Upper lobe of left lung (tissue), 6 donors: ENCODE data around the gene PPP2R3B. TPM values are rescaled to one million over a fixed set of nuclear protein-coding genes. Genes with fewer than 3 reads are reported as not detected.

Experiments used
- ATAC-seq, 2 donors: fragments of 200-7000 bp; cut with Tn5 transposase; one replicate each; pipeline ENCODE4 v1.9.1; 2022; ENCODE audit warnings: mild to moderate bottlenecking in 2 of 2, moderate library complexity in 2 of 2; ENCODE audit not compliant: low FRiP score in 2 of 2
- DNase-seq, 2 donors: peaks; one replicate each; pipeline ENCODE4 v3.0.0-alpha.2; 2019 to 2020
- H3K27ac ChIP-seq, 4 donors: fragments of 200-600 bp; sonication (generic); one replicate each; pipeline ENCODE4 v1.5.1; 2016 to 2019
- H3K27me3 ChIP-seq, 4 donors: fragments of 200-600 bp; sonication (generic); one replicate each; pipeline ENCODE4 v1.5.1; 2017 to 2019
- H3K36me3 ChIP-seq, 4 donors: fragments of 200-600 bp; sonication (generic); one replicate each; pipeline ENCODE4 v1.5.1; 2016 to 2019
- H3K4me1 ChIP-seq, 4 donors: fragments of 200-600 bp; sonication (generic); one replicate each; pipeline ENCODE4 v1.5.1; 2018 to 2019
- H3K4me3 ChIP-seq, 4 donors: fragments of 200-600 bp; sonication (generic); one replicate each; pipeline ENCODE4 v1.5.1; 2017 to 2019; ENCODE audit warnings: mild to moderate bottlenecking in 2 of 4, moderate library complexity in 1 of 4
- H3K9me3 ChIP-seq, 4 donors: fragments of 200-600 bp; sonication (generic); one replicate each; pipeline ENCODE4 v1.5.1; 2018 to 2019
- CTCF ChIP-seq, 6 experiments: fragments of 450-650 bp in 4 of 6; fragments of 200-600 bp in 2 of 6; sonication (generic) in 2 of 6; IDR thresholded peaks; one replicate each; pipeline ENCODE4 v1.5.1; 2016 to 2019; ENCODE audit warnings: antibody characterized with exemption in 6 of 6
- EP300 ChIP-seq, 4 donors: sonication (generic); formaldehyde crosslinking; IDR thresholded peaks; one replicate each; pipeline ENCODE4 v1.5.1; 2017; ENCODE audit warnings: antibody characterized with exemption in 4 of 4, control low read depth in 2 of 4
- POLR2A ChIP-seq, 4 donors: fragments of 450-650 bp; IDR thresholded peaks; one replicate each; pipeline ENCODE4 v1.5.1; 2016 to 2017; ENCODE audit warnings: antibody characterized with exemption in 4 of 4, mild to moderate bottlenecking in 2 of 4
- POLR2AphosphoS5 ChIP-seq, 2 donors: sonication (generic); formaldehyde crosslinking; IDR thresholded peaks; one replicate each; pipeline ENCODE4 v1.5.1; 2017; ENCODE audit warnings: antibody characterized with exemption in 2 of 2
- WGBS, 2 donors: methylation state at CpG; one replicate each; pipeline ENCODE4 v1.1.5; 2017 to 2018; 5-methylcytosine and 5-hydroxymethylcytosine counted together
- total RNA-seq, 6 donors: library from RNA; depleted of rRNA in 4 of 6; stranded (reverse); fragments of >200 nt in 4 of 6; gene quantifications; one replicate each; pipeline versions ENCODE4 v1.1.0 to v1.2.1, GENCODE V29; 2016 to 2021
- donor health status: DM: no; HTN: no; CAD: no; lungs with moderate emphysema.
- donor health status: DM: no; HTN: yes; CAD: no; lungs with severe emphysema.

PPP2R3B gene
- total RNA-seq, 6 donors from 2014 or later = 8.7 to 72.3 (median 15.1) TPM

GRCh38 chrX:426881-427280 lies 40.2 kb upstream of the PPP2R3B start:
- Histone ChIP-seq H3K27ac (no peak overlapping the region), H3K4me1 (peaks cover 0 to 4% (median 2%) of the 10 kb centered on the region in 4 donors), H3K9me3 (no peaks in the 10 kb centered on the region), H3K4me3 (no peak overlapping the region), H3K27me3 (peaks cover 0 to 8% (median 3%) of the 10 kb centered on the region in 4 donors), H3K36me3 (no peaks in the 10 kb centered on the region)
- ATAC-seq (no peak), DNase-seq (no peak)
- 81% methylated on average over 11 to 14 of the region's 14 CpGs for WGBS, 2 donors
- TF ChIP-seq POLR2A (IDR thresholded peaks at IDR 0.05) = no peak
- TF ChIP-seq CTCF (IDR thresholded peaks at IDR 0.05) = no peak
- TF ChIP-seq POLR2AphosphoS5 (IDR thresholded peaks at IDR 0.05) = no peak
- TF ChIP-seq EP300 (IDR thresholded peaks at IDR 0.05) = no peak

DNA sequence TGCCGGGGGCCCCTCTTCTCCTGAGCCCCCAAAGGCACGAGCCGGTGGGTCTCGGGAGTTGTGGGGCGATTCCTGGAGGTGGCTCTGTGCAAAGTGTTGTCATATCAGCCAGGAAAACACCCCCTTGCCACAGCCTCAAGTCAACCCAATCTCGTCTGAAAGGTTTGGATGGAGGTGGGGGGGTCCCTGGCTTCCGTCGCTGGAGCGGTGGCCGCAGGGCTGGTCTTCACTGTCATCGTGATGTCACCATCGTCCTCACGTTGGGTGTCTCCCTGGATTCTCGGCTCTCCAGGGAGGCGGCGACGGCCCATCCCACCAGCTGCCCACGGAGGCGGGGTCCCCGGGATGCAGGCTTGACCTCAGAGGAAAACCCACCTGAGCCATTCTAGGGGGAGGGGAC lies 38.3 kb upstream of the PPP2R3B start:
- H3K27ac ChIP-seq = no peak overlapping the region
- TF ChIP-seq CTCF (IDR thresholded peaks at IDR 0.05) (no peak), POLR2A (IDR thresholded peaks at IDR 0.05) (no peak), EP300 (IDR thresholded peaks at IDR 0.05) (no peak), POLR2AphosphoS5 (IDR thresholded peaks at IDR 0.05) (no peak)
- no peak for ATAC-seq
- H3K27me3 ChIP-seq = peaks cover 0 to 8% (median 3%) of the 10 kb centered on the region in 4 donors
- H3K9me3 ChIP-seq = no peaks in the 10 kb centered on the region
- H3K4me1 ChIP-seq = peaks cover 0 to 4% (median 2%) of the 10 kb centered on the region in 4 donors
- no peaks in the 10 kb centered on the region for H3K36me3 ChIP-seq
- 84 to 86% methylated on average over 10 to 13 of the region's 20 CpGs for WGBS, 2 donors
- no peak overlapping the region for H3K4me3 ChIP-seq
- no peak for DNase-seq

GRCh38 chrX:421646-422391 lies 35.1 kb upstream of the PPP2R3B start:
- Histone ChIP-seq H3K27ac (no peak overlapping the region), H3K36me3 (no peaks in the 10 kb centered on the region), H3K4me3 (no peak overlapping the region), H3K4me1 (no peaks in the 10 kb centered on the region), H3K9me3 (no peaks in the 10 kb centered on the region), H3K27me3 (no peaks in the 10 kb centered on the region)
- no peak for ATAC-seq
- no peak for DNase-seq
- TF ChIP-seq POLR2A (IDR thresholded peaks at IDR 0.05) (no peak), EP300 (IDR thresholded peaks at IDR 0.05) (no peak), POLR2AphosphoS5 (IDR thresholded peaks at IDR 0.05) (no peak), CTCF (IDR thresholded peaks at IDR 0.05) (no peak)
- 31 to 56% methylated on average over 22 to 40 of the region's 40 CpGs for WGBS, 2 donors

GRCh38 chrX:420496-421223 lies 34.0 kb upstream of the PPP2R3B start:
- Histone ChIP-seq H3K4me1 (no peaks in the 10 kb centered on the region), H3K27ac (no peak overlapping the region), H3K4me3 (no peak overlapping the region), H3K36me3 (no peaks in the 10 kb centered on the region), H3K9me3 (no peaks in the 10 kb centered on the region), H3K27me3 (no peaks in the 10 kb centered on the region)
- ATAC-seq (no peak), DNase-seq (no peak)
- no peak for TF ChIP-seq POLR2A (IDR thresholded peaks at IDR 0.05)
- TF ChIP-seq CTCF (IDR thresholded peaks at IDR 0.05) = no peak
- TF ChIP-seq EP300 (IDR thresholded peaks at IDR 0.05) = no peak
- no peak for TF ChIP-seq POLR2AphosphoS5 (IDR thresholded peaks at IDR 0.05)
- 88 to 91% methylated on average over 39 of the region's 41 CpGs for WGBS, 2 donors
